H54 (cell line): ENCODE measurements around the gene DLX1.

ENCODE experiments used
- DNase-seq: peaks from one replicate; pipeline ENCODE4 v3.0.0; 2011; ENCODE audit warnings: low spot score, mixed read lengths; ENCODE audit not compliant: insufficient read length
- FAIRE-seq: peaks from 3 replicates; lab custom pipeline; 2011; peaks lifted over from hg19 to GRCh38; lab: Jason Lieb, UNC
- POLR2A ChIP-seq: IDR thresholded peaks from 2 replicates; pipeline ENCODE4 v1.6.1; 2011; ENCODE audit warnings: low read depth, mild to moderate bottlenecking, low read length

Gene DLX1

DNA sequence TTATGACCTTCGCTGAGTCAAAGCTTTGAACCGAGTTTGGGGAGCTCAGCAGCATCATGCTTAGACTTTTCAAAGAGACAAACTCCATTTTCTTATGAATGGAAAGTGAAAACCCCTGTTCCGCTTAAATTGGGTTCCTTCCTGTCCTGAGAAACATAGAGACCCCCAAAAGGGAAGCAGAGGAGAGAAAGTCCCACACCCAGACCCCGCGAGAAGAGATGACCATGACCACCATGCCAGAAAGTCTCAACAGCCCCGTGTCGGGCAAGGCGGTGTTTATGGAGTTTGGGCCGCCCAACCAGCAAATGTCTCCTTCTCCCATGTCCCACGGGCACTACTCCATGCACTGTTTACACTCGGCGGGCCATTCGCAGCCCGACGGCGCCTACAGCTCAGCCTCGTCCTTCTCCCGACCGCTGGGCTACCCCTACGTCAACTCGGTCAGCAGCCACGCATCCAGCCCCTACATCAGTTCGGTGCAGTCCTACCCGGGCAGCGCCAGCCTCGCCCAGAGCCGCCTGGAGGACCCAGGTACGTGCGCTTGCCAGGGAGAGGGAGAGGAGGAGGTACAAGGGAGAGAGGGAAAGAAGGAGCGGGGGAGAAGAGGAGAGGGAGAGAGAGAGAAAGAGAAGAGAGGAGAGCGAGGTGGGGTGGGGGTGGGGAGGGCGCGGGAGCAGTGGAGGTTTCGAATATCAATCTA lies at the start of gene DLX1:
DLX1 (plus strand) TSS at position 48 of the 700 bp plus-strand sequence; CDS start at position 219, 171 bp downstream.
- peak; percentile 57 for FAIRE-seq
- no peak for DNase-seq
- peak; percentile 20; the same call in 1 of the 2 replicates for TF ChIP-seq POLR2A

DNA sequence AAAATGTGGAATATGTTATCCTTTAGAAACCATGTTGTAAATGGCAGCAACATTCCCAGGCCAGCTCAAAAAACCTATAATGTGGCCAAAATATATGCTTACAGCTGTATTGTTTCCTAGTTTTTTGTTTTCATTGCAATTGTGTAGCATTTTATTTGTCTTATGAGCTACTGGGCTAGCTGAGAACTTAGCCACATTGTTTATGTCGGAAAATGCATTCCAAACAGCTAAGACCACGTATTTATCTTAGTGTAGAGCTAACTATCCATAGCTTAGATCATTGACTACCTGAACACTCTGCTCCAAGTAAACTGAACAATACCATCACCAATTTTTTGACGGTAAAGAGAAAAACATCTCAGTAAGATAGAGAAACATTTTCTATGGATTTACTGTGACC lies 47.2 kb upstream of the DLX1 start:
- DNase-seq = no peak

DNA sequence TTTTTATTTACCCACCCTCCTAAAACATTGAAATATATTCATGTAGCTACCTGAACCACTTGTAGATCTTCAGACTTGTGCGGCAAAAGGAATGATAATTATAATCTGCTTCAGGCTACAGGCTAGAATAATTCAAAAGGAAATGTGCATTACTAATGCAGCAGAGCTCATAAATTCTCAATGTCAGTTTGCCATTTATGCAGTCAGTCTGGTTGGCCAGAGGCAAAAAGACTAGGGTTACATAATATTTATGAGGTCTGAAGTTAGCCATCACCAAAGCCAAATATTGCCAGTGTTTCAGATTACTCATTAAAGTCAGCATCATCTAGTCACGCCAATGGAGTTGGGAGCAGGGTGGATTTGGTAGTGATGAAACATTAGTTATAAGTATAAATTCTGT lies 46.7 kb upstream of the DLX1 start:
- TF ChIP-seq POLR2A = no peak
- peak; percentile 88 for FAIRE-seq
- DNase-seq = peak; percentile 13

More for the DNA sequence above, 47.2 kb upstream of the DLX1 start:
- FAIRE-seq = peak; percentile 45
- no peak for TF ChIP-seq POLR2A

DNA sequence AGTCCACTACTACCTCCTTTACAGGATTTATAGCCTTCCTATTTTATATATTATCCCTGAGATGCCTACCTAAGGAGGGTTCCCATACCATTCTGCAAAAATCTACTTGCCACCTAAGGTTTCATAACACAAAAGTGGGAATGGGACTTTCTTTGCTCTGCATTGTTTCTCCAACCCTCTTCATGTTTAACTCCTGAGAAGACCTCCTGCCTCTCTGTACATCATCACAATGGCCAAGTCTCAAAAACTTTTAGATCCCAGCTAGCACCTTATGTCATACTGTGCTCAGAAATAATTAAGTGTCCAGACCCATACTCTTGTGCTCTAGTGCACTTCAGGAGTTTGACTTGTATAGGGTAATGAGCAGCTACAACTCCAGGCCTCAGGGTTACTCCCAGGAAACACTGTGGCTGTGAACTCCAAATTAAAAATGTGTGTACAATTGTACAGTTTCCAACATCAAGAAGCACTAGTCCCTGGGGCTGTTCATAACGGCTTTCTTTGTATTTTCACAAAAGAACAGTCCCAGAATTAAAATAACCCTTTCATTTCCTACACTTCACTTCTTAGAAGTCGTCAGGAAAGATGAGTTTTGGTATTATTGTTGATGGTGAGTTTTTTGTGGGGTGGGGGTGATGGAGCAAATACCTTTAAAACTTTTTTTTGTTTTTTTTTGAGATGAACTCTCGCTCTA lies 46.1 kb upstream of the DLX1 start:
- no peak for DNase-seq
- FAIRE-seq = no peak
- TF ChIP-seq POLR2A = no peak

DNA sequence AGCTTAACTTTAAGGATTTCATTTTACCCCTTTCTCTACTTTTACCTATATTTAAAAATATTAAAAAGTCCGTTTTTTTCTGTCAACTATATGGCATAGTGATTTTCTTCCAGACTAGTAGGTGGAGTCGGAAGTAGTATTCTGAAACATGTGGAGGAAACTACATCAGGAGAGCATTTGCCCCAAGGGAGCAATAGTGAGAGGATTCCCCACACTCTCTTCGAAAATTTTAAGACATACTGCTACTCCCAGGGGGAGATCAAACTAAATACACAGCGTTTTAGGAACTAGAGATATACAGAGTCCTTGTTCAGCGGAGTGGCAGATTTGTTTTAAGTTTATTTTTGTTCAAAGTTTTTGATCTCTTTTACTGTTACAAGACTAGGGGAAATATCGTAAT lies 45.0 kb upstream of the DLX1 start:
- FAIRE-seq (no peak), DNase-seq (no peak)
- TF ChIP-seq POLR2A = no peak

DNA sequence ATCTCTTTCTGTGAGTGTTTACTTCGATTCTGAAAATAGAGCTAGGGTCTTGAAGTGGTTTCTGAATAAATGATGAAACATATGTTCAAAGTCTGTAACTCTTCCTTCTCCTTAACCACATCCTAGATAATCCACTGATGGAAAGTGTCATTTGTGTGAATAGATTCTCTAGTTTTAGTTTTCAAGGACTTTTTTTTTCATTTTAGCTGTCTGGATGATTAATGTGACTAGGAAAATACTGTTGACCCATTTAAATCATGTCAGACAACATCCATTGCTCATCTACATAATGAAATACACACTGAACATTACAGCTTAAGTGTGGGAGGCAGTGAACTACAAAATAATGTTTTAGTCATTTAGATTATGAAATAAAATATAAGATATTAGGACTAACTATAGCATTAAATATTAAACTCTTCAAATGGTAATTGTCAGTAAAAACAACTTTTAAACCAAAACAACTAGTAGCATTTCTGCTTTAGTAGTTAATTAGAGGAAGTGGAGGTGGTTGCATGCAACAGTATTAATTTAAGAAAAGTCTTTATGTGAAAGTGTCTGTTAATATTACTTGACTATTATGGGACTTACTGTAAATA lies 39.1 kb upstream of the DLX1 start:
- FAIRE-seq (no peak), DNase-seq (no peak)
- no peak for TF ChIP-seq POLR2A

DNA sequence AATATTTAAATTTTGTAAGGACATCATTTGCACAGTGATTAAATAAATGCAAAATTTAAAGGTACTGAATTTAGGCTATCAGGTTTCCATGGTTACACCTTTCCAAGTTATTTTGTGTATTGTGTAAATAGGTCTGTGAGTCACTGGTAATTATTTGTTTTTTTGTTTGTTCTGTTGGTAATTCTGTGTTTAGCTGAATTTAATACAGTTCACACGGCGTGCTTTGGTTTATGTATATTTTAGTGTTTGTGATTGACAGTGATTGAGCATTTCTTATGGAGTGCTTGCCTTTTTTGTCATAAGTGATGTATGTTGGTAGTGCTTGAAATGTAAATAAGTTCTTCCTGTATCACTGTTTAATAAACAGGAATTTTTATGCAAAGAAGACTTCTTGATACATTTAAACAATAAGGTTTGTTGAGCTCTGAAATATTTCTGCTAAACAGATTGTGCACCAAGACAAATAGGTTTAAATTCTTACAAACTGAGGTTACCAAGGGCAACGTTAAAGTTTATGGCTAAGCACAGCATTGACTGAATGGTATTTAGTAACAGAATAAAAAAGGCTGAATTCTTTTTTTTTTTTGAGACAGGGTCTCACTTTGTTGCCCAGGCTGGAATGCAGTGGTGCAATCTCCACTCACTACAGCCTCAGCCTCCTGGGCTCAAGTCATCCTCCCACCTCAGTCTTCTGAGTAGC lies 38.3 kb upstream of the DLX1 start:
- FAIRE-seq = peak; percentile 50
- no peak for TF ChIP-seq POLR2A
- DNase-seq = no peak

DNA sequence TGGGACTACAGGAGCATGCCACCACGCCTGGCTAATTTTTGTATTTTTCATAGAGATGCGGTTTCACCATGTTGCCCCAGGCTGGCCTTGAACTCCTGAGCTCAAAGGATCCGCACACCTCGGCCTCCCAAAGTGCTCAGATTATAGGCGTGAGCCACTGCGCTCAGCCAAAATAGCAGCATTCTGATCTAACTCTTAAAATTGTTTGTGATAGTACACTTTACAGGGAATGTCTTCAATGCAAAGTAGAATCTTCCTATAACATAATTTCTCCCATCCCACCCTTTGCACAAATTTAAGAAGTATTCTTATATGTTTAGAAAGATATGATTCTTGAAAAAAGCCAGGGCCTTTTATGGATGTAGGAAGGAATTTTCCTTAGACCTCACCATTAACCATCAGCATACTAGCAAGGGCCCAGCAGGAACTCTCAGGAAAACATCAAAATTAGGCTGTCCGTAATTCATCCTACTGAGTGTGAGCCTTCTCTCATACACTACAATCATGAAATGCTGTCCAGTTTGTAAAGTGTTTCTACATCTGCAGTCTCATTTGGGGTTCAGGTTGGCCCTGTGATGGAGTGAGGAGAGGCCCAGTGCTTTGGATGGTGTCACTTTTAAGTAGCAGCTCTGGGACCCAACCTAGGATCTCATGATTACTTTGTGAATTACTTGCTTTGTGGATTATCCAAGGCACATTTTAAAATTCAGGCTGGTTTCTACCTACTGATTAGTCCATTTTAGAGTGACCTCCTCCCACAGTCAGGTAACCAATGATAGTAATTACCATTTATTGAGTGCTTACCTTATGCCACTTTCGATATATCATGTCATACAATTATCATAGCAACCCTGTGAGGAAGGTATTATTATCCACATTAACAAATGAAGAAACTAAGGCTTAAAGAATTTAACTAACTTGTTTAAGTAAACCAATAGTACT lies 37.5 kb upstream of the DLX1 start:
- DNase-seq (no peak), FAIRE-seq (peak; percentile 6)
- no peak for TF ChIP-seq POLR2A

DNA sequence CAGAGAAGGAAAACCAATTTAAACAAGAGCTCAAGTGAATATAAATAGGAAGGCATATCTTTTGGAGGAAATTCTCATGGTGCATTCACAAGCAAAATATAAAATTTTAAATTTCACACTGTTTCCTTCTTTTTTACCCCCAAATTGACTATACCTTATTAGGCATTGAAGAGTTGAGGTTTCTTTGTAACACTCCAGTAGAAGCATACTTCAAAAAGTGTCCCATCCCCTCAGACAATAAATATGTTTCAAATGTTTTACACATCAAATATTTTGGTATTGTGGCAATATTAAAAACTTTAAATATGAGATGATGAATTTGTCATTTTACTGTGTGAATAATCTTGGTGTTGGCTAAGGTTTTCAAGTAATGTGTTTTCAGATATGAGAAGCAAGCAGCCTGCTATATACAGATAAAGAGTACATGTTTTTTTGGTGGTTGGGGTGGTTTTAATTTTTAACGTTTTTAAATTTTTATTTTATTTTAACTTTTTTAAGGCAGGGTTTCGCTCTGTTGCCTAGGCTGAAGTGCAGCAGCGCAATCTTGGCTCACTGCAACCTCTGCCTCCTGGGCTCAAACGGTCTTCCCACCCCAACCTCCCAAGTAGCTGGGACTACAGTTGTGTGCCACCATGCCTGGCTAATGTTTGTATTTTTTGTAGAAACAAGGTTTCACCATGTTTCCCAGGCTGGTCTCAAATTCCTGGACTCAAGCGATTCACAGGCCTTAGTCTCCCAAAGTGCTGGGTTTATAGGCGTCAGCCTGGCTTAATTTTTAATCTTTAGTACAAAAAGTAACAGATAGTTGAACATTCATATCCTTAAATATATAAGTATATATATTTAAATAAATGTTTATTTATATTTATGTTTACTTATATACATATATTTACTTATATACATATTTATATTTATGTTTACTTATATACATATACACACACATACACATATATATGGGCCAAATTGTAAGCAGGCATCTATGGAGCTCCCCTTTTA lies 36.5 kb upstream of the DLX1 start:
- FAIRE-seq = no peak
- no peak for TF ChIP-seq POLR2A
- DNase-seq = no peak

DNA sequence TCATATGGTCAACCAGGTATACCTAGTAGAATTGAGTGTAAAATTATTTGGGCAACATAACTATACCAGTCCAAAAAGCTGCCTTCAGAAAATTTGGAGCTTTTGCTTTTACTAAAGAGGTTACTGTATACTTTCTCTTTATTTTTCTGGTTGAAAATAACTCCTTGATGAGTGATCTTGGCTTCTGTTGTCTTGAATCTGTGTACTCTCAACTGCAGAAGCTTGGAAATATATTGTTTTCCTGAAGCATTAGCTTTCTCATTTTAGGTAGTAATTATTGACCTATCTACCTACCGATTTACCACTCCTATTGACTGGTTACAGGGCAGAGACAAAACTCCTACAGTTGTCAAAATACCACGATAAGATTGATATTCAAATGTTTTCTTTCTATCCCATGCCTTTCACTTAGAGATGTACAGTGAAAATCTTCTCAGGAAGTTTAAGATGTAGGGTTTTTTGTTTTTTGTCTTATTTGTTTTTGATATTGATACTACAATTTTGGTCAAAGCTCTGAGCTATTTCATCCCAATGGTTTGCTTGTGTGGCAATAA lies 35.7 kb upstream of the DLX1 start:
- TF ChIP-seq POLR2A = no peak
- DNase-seq (no peak), FAIRE-seq (no peak)

DNA sequence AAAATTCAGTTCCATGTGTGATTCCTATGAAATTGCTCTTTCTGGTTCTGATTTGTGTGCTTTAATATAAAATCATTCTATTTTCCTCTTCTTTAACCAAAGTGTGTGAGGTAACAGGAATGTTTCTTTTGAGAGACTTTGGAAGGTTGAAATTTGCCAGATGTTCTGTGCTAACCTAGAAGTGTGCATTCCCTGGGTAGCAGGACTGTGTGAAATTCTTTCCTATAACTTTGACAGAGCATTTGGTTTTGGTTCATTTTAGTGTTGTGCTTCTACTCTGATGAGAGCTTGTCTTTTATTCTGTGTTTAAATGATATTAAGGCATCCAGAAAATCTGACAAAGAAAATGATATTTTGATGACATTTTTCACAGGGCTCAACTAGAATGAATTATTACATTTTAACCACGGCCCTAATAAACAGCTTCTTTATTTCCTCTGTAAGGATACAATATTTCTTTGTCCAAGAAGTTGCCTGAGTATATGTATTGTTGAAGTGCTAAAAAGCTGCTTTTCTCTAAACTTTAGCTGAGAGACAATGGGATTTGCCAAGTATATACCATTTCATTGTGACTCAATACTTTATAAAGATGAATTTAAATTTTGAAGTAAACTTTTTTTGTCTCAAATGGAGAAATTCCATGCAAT lies 34.7 kb upstream of the DLX1 start:
- DNase-seq (no peak), FAIRE-seq (peak; percentile 27)
- TF ChIP-seq POLR2A = no peak
